Right renal cortex interstitium (tissue), 3 donors: ENCODE data around the gene AMBRA1. TPM values are rescaled to one million over a fixed set of nuclear protein-coding genes. Genes with fewer than 3 reads are reported as not detected.
"Not testable (repeated sequence)": the region's sequence is repeated elsewhere in the genome, so short reads cannot be mapped to it uniquely, and the experiment has no call there.

Experiments used
- DNase-seq, 3 donors: peaks; one replicate each; pipeline ENCODE4 v3.0.0-alpha.2; 2013; ENCODE audit warnings: low read depth in 3 of 3, low spot score in 2 of 3
- polyA plus RNA-seq, 3 donors: library from polyadenylated mRNA; unstranded; fragments of 120-200 nt; gene quantifications; one replicate each; pipeline ENCODE4 v1.2.1, GENCODE V29; 2013; ENCODE audit not compliant: insufficient read length in 3 of 3

Gene AMBRA1
- polyA plus RNA-seq, 3 donors, result 25.2 to 26.9 (median 25.3) TPM

- no peak for DNase-seq
Measured at GRCh38 chr11:46615756-46616155, 21.9 kb upstream of the AMBRA1 start.

DNA sequence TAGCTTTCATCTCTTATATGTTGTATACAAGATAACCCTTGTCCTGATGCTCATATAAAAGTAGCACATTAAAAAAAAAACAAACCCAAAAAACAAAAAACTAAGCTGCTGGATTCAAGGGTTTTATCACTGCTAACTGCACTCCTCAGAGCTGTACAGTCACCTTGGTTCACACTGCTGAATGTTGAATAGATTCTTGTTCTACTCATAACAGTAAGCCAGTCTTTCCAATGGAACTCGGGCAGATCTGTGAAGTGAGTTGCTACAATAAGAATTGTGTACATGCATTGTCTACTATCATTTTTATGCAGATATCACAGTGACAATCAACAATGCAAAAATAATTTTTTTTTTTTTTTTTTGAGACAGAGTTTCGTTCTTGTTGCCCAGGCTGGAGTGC, 18.5 kb upstream of the AMBRA1 start:
- DNase-seq, result no peak

- no peak for DNase-seq
Measured at GRCh38 chr11:46611526-46612304, 17.9 kb upstream of the AMBRA1 start.

DNA sequence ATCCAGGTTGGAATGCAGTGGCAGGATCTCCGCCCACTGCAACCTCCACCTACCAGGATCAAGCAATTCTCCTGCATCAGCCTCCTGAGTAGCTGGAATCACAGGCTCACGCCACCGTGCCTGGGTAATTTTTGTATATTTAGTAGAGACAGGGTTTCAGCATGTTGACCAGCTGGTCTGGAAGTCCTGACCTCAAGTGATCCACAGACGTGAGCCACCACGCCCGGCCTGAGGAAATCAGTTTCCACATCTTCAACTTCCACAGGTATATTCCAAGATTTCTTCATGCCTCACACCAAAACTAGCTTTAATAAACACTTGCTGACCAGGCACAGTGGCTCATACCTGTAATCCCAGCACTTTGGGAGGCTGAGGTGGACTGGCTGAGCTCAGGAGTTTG, 15.6 kb upstream of the AMBRA1 start:
- no peak for DNase-seq

DNA sequence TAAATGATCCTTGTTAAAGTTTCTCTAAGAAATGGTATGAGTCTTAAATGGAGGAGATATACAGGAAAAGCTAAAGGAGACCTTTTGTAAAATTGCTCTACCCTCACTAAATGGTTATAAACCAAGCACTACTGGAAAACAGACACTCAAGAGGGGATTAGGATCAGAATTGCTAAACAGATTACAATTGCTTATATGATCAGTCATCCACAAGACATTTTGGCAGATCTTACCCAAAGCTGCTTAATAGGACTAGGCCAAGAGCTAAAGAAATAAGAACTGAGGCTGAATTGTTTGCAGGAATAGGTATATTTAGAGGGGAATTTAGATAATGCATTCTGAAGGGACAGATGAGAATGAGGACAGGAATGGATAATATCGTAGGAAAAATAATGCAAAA, 13.7 kb upstream of the AMBRA1 start:
- no peak for DNase-seq

- no peak for DNase-seq
Measured at GRCh38 chr11:46604796-46605195, 11.0 kb upstream of the AMBRA1 start.

GRCh38 chr11:46603704-46604308, 10.0 kb upstream of the AMBRA1 start:
- DNase-seq, result no peak

DNA sequence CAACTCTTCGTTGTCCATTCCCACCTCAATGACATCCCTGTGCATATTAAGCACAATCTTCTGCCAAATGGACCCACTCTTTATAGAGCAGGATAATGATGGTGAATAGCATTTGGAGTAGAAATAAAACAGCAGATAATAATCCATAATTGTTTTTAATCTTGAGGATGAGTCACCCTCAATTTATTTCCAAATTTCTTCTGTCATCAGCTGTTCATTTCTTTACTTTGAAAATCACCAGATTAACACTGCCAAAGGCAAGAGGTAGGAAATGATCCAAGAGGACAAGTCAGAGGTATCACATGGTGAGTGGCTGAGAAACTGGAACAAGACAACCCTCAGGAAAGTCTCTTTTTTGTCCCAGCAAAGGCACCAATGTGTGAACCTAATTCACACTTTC, 7.3 kb upstream of the AMBRA1 start:
- DNase-seq, result no peak

DNA sequence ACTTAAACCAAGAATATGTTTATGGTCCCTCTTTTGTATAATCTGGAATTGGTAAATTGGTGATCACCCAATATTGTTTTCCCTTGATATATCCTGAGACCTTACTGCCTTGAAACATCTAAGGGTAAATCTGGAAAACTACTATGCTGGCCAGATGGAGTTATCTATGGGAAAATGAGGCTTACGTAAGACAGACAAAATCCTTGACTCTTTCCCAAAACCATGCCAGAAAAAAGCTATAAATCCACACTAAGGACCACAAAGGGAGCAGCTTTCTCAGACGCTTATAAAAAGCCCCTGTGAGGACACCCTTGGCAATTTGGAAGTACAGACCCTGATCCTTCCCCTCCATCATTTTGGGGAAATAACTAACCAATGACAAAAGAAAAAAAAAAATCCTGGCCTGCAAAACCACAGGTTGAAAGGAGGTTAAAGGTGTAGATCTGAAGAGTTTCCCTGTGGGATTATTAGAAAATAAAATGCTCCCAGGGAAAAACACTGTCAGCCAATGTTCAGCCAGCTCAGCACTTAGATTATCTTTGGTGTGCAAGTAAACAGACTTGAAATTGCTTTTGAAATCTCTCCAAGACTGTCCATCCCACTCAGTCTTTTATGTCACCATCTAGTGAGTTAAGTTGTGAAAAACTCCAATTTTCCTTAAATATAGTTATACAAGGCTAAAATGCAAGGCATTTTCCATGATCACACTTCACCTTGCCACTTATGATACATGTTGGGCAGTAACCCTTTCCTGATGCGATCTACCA, 6.6 kb upstream of the AMBRA1 start:
- no peak for DNase-seq

- no peak for DNase-seq
Measured at GRCh38 chr11:46599340-46600193, 5.7 kb upstream of the AMBRA1 start.

GRCh38 chr11:46597609-46598219, 3.9 kb upstream of the AMBRA1 start:
- no peak for DNase-seq

DNA sequence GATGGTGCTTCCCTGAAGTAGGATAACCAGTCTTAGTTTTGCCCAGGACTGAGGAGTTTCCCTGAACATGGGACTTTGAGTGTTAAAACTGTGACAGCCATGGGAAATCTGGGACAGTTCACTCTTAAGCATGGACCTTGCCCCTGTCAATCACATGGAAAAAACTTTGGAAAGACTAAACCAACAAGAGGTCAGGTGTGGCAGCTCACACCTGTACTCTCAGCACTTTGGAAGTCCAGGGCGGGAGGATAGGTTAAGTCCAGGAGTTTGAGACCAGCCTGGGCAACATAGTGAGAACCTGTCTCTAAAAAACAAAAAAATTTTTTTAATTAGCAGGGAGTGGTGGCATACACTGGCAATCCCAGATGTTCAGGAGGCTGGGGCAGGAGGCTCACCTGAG, 3.3 kb upstream of the AMBRA1 start:
- no peak for DNase-seq

DNA sequence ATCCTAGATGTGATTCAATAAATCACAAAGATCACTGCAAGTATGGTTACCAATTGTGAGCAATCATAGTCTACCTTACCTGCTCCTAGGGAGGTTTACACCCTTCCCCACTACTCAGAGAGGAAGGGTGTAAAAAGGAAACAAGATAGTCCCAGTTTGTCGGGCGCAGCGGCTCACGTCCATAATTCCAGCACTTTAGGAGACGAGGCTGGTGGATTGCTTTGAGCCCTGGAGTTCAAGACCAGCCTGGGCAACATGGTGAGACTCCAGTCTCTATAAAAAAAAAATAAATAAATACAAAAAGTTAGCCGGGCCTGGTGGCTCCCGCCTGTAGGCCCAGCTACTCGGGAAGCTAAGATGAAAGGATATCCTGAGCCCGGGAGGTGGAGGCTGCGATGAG, 962 bp upstream of the AMBRA1 start:
- no peak for DNase-seq

DNA sequence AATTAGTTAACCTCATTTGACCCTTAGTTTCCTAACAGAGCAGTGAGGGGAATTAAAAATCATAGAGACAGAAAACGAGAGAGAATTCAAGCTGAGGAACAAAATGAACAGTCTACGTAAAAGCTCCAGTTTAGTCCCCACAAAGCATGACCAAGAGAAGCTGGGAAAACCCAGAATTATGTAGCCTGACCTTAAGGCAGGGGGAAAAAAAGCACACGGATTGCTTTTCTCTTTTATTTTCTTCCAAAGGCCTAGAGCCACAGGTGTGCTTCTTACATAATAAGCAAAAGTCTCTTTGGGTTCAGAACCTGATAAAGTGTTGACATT, 514 bp upstream of the AMBRA1 start:
- no peak for DNase-seq

DNA sequence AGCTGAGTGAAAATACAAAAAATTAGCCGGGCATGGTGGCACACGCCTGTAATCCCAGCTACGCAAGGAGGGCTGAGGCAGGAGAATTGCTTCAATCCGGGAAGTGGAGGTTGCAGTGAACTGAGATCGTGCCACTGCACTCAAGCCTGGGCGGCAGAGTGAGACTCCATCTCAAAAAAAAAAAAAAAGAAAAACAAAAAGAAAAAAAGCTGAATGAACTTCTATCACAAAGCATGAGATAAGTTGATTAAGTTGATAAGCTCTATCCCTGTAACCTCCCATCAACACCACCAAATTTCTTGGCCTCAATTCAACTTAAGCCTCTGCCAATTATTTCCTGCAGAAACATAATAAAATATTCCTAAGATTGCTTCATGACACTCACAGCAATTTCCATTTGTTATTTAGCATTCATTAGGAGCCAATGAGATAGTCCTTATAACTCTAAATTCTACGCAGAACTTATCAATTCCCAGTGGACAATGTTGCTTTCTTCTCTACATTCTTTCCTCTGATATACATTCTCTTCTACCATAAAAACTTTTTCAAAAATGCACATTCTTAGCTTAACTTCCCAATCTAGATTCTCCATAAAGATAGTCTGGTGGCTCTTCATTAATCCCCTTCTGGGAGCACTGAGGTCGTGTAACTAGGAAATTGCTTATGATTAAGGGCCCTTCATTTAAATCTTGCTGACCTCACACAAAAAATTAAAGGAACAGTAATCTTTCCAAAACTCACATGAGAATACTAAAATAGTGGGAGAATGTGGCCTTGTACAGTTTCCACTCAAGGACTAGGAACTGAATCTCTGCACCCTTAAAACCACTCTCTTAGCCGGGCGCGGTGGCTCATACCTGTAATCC, 2.9 kb downstream of the AMBRA1 start:
- no peak for DNase-seq

DNA sequence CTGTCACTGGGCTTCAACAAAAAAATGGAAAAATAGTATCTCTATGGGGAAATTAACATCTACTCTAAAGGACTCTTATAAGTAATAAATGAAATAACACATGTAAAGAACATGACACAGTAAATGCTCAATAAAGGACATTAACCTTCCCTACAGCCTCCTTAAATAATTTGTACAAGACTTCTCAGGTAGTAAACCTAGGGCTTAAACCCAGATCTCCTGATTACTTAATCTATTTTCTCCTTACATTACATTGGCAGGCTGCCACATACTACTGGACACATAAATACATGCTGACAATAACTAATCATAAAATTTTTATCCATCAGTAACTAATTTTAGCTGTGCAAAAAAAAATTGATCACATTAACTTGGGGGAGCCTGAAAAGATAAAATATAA, 4.9 kb downstream of the AMBRA1 start:
- DNase-seq, result no peak

DNA sequence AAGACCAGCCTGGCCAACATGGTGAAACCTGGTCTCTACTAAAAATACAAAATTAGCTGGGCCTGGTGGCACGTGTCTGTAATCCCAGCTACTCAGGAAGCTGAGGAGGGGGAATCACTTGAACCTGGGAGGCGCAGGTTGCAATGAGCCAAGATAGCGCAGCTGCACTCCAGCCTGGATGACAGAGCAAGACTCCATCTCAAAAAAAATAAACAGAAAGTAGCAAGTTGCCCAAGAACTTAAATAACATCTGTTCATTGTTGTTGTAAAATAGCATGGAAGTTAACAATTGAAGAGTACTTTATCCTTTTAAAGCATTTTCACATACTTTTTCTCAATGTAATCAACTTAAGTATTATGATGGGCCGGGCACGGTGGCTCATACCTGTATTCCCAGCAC, 5.7 kb downstream of the AMBRA1 start:
- no peak for DNase-seq

DNA sequence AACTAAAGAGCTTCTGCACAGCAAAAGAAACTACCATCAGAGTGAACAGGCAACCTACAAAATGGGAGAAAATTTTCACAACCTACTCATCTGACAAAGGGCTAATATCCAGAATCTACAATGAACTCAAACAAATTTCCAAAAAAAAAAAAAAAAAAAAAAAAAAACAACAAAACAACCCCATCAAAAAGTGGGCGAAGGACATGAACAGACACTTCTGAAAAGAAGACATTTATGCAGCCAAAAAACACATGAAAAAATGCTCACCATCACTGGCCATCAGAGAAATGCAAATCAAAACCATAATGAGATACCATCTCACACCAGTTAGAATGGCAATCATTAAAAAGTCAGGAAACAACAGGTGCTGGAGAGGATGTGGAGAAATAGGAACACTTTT, 10.3 kb downstream of the AMBRA1 start:
- not testable (repeated sequence) for DNase-seq

DNA sequence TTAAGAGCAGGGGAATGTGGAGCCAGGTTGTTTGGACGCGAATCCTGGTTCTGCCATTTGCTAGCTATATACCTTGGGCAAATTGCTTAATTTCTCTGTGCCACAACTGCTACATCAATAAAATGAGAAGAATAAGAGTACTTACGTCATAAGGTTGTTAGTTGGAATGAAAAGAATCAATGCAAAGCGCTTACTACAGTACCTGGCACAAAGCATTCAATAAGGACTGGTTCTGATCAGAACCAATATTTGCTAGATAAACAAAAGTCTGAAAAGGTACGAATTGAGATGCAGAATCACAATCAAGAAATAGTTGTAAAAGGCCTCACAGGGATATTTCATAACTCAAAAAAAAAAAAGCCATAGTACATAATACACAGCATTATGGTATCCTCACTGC, 11.2 kb downstream of the AMBRA1 start:
- DNase-seq, result no peak

GRCh38 chr11:46577058-46577457, 16.8 kb downstream of the AMBRA1 start:
- no peak for DNase-seq
